GM23338 (cell line): ENCODE results near the gene ZSCAN5C.

ENCODE experiments used
- CTCF ChIP-seq, 2 experiments: fragments of 200-600 bp in 1 of 2; sonication (generic) in 1 of 2; conservative IDR thresholded peaks; 2 replicates each; pipeline versions ENCODE4 v1.5.1 to v1.6.1; 2016 to 2017; ENCODE audit warnings: antibody characterized with exemption in 2 of 2, low read depth in 2 of 2, mild to moderate bottlenecking in 2 of 2, moderate library complexity in 1 of 2
- POLR2AphosphoS5 ChIP-seq: IDR thresholded peaks from 2 replicates; pipeline ENCODE4 v1.6.1; 2016; ENCODE audit warnings: antibody characterized with exemption, low read depth

GRCh38 chr19:56153507-56153906, 48.6 kb upstream of the ZSCAN5C start:
- TF ChIP-seq CTCF (conservative IDR thresholded peaks at IDR 0.05; ENCODE audit: low read depth in 2 of 2), result no peak
- TF ChIP-seq POLR2AphosphoS5, result no peak
